Measurements from ENCODE around the gene GALNT17.

DNA sequence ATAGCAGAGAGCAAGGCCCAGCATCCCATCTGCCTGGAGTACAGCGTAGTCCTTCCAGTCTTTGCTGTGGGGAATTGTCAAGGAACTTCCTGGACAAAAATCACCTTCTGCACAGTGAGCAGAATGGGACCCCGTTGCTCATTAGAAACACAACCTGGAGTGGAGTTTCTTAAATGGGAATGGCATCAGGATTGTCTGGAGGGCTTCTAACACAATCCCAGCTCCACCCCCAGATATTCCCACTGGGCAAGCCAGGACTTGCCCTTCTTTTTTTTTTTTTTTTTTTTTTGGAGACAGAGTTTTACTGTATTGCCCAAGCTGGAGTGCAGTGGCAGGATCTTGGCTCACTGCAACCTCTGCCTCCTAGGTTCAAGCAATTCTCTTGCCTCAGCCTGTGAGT, 356.4 kb downstream of the GALNT17 start:
- TF ChIP-seq ZNF274 (IDR thresholded peaks at IDR 0.05; ENCODE audit: low read depth, low read length) (no peak), YY1 (IDR thresholded peaks at IDR 0.05; ENCODE audit: insufficient read depth, insufficient read length) (no peak), SUZ12 (IDR thresholded peaks at IDR 0.05; ENCODE audit: extremely low read depth, insufficient read depth, insufficient read length) (no peak)
